Liver (tissue), 3 donors: Measurements from ENCODE around the gene TRAK1.

Experiments
- CTCF ChIP-seq: fragments of 150-350 bp; IDR thresholded peaks from 2 replicates; pipeline ENCODE4 v1.5.1; 2017; ENCODE audit warnings: improper control_type of control experiment, low read depth, low read length; ENCODE audit not compliant: missing input control
- EGR1 ChIP-seq, 2 donors: IDR thresholded peaks; 2 replicates each; pipeline ENCODE4 v1.6.1; 2016 to 2018; ENCODE audit warnings: antibody characterized with exemption in 2 of 2, low read depth in 2 of 2
- GABPA ChIP-seq, 2 donors: IDR thresholded peaks in 1 of 2; conservative IDR thresholded peaks in 1 of 2; 2 replicates each; pipeline ENCODE4 v1.6.1; 2016; ENCODE audit warnings: antibody characterized with exemption in 2 of 2, mild to moderate bottlenecking in 1 of 2, moderate library complexity in 1 of 2
- HNF4A ChIP-seq, 2 donors: conservative IDR thresholded peaks; 2 replicates each; pipeline ENCODE4 v1.6.1; 2016; ENCODE audit warnings: antibody characterized with exemption in 2 of 2, mild to moderate bottlenecking in 2 of 2
- JUND ChIP-seq, 2 donors: IDR thresholded peaks; 2 replicates each; pipeline ENCODE4 v1.6.1; 2016; ENCODE audit warnings: antibody characterized with exemption in 2 of 2
- RAD21 ChIP-seq, 2 donors: IDR thresholded peaks; 2 replicates each; pipeline ENCODE4 v1.6.1; 2016; ENCODE audit warnings: antibody characterized with exemption in 2 of 2, mild to moderate bottlenecking in 2 of 2
- REST ChIP-seq: IDR thresholded peaks from 2 replicates; pipeline ENCODE4 v1.6.1; 2016; ENCODE audit warnings: antibody characterized with exemption, mild to moderate bottlenecking
- SP1 ChIP-seq: IDR thresholded peaks from 2 replicates; pipeline ENCODE4 v1.6.1; 2018; ENCODE audit warnings: antibody characterized with exemption, mild to moderate bottlenecking
- YY1 ChIP-seq: IDR thresholded peaks from 2 replicates; pipeline ENCODE4 v1.6.1; 2016; ENCODE audit warnings: antibody characterized with exemption, mild to moderate bottlenecking
- ZBTB33 ChIP-seq: IDR thresholded peaks from 2 replicates; pipeline ENCODE4 v1.6.1; 2016; ENCODE audit warnings: antibody characterized with exemption
- TF ChIP-seq, protein P1 (sequence below): IDR thresholded peaks from 2 replicates; pipeline ENCODE4 v1.6.1; 2016; ENCODE audit warnings: antibody characterized with exemption
- donor health status: healthy.
- donor health status: healthy.

- TF ChIP-seq YY1 (no peak), CTCF (no peak), HNF4A (conservative IDR thresholded peaks at IDR 0.05) (no peak), RAD21 (IDR thresholded peaks at IDR 0.05) (no peak), SP1 (no peak), ZBTB33 (no peak), JUND (IDR thresholded peaks at IDR 0.05) (no peak), GABPA (IDR thresholded peaks at IDR 0.05 in 1 of 2, conservative IDR thresholded peaks at IDR 0.05 in 1 of 2) (no peak), REST (no peak), EGR1 (IDR thresholded peaks at IDR 0.05; ENCODE audit: low read depth in 2 of 2) (no peak)
- TF ChIP-seq, protein P1, sequence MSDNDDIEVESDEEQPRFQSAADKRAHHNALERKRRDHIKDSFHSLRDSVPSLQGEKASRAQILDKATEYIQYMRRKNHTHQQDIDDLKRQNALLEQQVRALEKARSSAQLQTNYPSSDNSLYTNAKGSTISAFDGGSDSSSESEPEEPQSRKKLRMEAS: no peak
These were observed 111.2 kb downstream of the TRAK1 start for GRCh38 chr3:42202217-42202865.
